HepG2 (cell line): ENCODE data around the gene SLC35A2.

Source experiments
- POLR2AphosphoS5 ChIP-seq: IDR thresholded peaks from 2 replicates; pipeline ENCODE4 v1.6.1; 2012; ENCODE audit warnings: low read depth, low read length
- ZNF24 ChIP-seq: fragments of 450-650 bp; IDR thresholded peaks from 2 replicates; pipeline ENCODE4 v1.6.1; 2017; ENCODE audit warnings: antibody characterized with exemption, mild to moderate bottlenecking
- ZNF337 ChIP-seq: sonication (generic); formaldehyde crosslinking; IDR thresholded peaks from 2 replicates; pipeline ENCODE4 v1.5.1; 2020; ENCODE audit warnings: missing genetic modification reagents, low read depth, mild to moderate bottlenecking, borderline replicate concordance

- TF ChIP-seq ZNF337 (CRISPR knock-in tag) (no peak), POLR2AphosphoS5 (no peak), ZNF24 (no peak)
These were observed 2.3 kb upstream of the SLC35A2 start for GRCh38 chrX:48913605-48914366.
